SU-DHL-6 (cell line): ENCODE measurements around the gene KRT37.

ENCODE experiments used
- CTCF ChIP-seq: fragments of 200-600 bp; sonication (generic); IDR thresholded peaks from one replicate; pipeline ENCODE4 v1.5.1; 2017; ENCODE audit warnings: antibody characterized with exemption, mild to moderate bottlenecking, low read length, moderate library complexity; ENCODE audit not compliant: insufficient read depth, poor library complexity, severe bottlenecking
- EZH2phosphoT487 ChIP-seq: fragments of 200-600 bp; sonication (generic), shearing (Covaris generic); conservative IDR thresholded peaks from 2 replicates; pipeline ENCODE4 v1.6.1; 2018; ENCODE audit warnings: mild to moderate bottlenecking, antibody characterized with exemption, low read length, moderate library complexity, mixed read lengths

GRCh38 chr17:41415411-41415810 is 9.0 kb downstream of the KRT37 start:
- TF ChIP-seq CTCF (no peak), EZH2phosphoT487 (no peak)
